Liver (tissue), 3 donors: ENCODE measurements around the gene JPH3.

Experiments
- ATF3 ChIP-seq: IDR thresholded peaks from 2 replicates; pipeline ENCODE4 v1.6.1; 2016; ENCODE audit warnings: antibody characterized with exemption
- CTCF ChIP-seq: fragments of 150-350 bp; IDR thresholded peaks from 2 replicates; pipeline ENCODE4 v1.5.1; 2017; ENCODE audit warnings: improper control_type of control experiment, low read depth, low read length; ENCODE audit not compliant: missing input control
- EGR1 ChIP-seq, 2 donors: IDR thresholded peaks; 2 replicates each; pipeline ENCODE4 v1.6.1; 2016 to 2018; ENCODE audit warnings: antibody characterized with exemption in 2 of 2, low read depth in 2 of 2
- GABPA ChIP-seq, 2 donors: IDR thresholded peaks in 1 of 2; conservative IDR thresholded peaks in 1 of 2; 2 replicates each; pipeline ENCODE4 v1.6.1; 2016; ENCODE audit warnings: antibody characterized with exemption in 2 of 2, mild to moderate bottlenecking in 1 of 2, moderate library complexity in 1 of 2
- JUND ChIP-seq, 2 donors: IDR thresholded peaks; 2 replicates each; pipeline ENCODE4 v1.6.1; 2016; ENCODE audit warnings: antibody characterized with exemption in 2 of 2
- MAX ChIP-seq: IDR thresholded peaks from 2 replicates; pipeline ENCODE4 v1.6.1; 2016; ENCODE audit warnings: antibody characterized with exemption
- NR2F2 ChIP-seq: IDR thresholded peaks from 2 replicates; pipeline ENCODE4 v1.6.1; 2016; ENCODE audit warnings: antibody characterized with exemption
- RAD21 ChIP-seq, 2 donors: IDR thresholded peaks; 2 replicates each; pipeline ENCODE4 v1.6.1; 2016; ENCODE audit warnings: antibody characterized with exemption in 2 of 2, mild to moderate bottlenecking in 2 of 2
- REST ChIP-seq: IDR thresholded peaks from 2 replicates; pipeline ENCODE4 v1.6.1; 2016; ENCODE audit warnings: antibody characterized with exemption, mild to moderate bottlenecking
- RXRA ChIP-seq, 2 donors: IDR thresholded peaks; 2 replicates each; pipeline ENCODE4 v1.6.1; 2017 to 2018; ENCODE audit warnings: antibody characterized with exemption in 2 of 2, mild to moderate bottlenecking in 1 of 2
- YY1 ChIP-seq: IDR thresholded peaks from 2 replicates; pipeline ENCODE4 v1.6.1; 2016; ENCODE audit warnings: antibody characterized with exemption, mild to moderate bottlenecking
- ZBTB33 ChIP-seq: IDR thresholded peaks from 2 replicates; pipeline ENCODE4 v1.6.1; 2016; ENCODE audit warnings: antibody characterized with exemption
- donor health status: healthy.
- donor health status: healthy.

GRCh38 chr16:87707097-87707496, 104.8 kb downstream of the JPH3 start:
- no peak for TF ChIP-seq YY1
- no peak for TF ChIP-seq CTCF
- TF ChIP-seq GABPA (IDR thresholded peaks at IDR 0.05 in 1 of 2, conservative IDR thresholded peaks at IDR 0.05 in 1 of 2), result no peak
- TF ChIP-seq ATF3, result no peak
- no peak for TF ChIP-seq REST
- TF ChIP-seq RXRA (IDR thresholded peaks at IDR 0.05), result no peak
- no peak for TF ChIP-seq JUND (IDR thresholded peaks at IDR 0.05)
- TF ChIP-seq EGR1 (IDR thresholded peaks at IDR 0.05; ENCODE audit: low read depth in 2 of 2), result no peak
- no peak for TF ChIP-seq RAD21 (IDR thresholded peaks at IDR 0.05)
- TF ChIP-seq ZBTB33, result no peak
- TF ChIP-seq MAX, result no peak
- TF ChIP-seq NR2F2, result no peak
